ENCODE results near the gene BORCS6.

BORCS6 gene

GRCh38 chr17:8140065-8141029 lies 49.6 kb downstream of the BORCS6 start:
- H3K27me3 ChIP-seq (ENCODE audit: control insufficient read depth, insufficient read depth, low read length) = no peaks in the 10 kb centered on the region
- peaks cover 24% of the 10 kb centered on the region for H3K36me3 ChIP-seq (ENCODE audit: control insufficient read depth, insufficient read depth, low read length)
- no peak overlapping the region for H3K4me3 ChIP-seq (ENCODE audit: low read length)
- no peaks in the 10 kb centered on the region for H3K9me3 ChIP-seq (ENCODE audit: control insufficient read depth, low read length)
- H3K4me1 ChIP-seq (ENCODE audit: control insufficient read depth, insufficient read depth, low read length) = peaks cover 18% of the 10 kb centered on the region
- no peak overlapping the region for H3K9ac ChIP-seq (ENCODE audit: low read length)

GRCh38 chr17:8138672-8139371 lies 51.2 kb downstream of the BORCS6 start:
- Histone ChIP-seq H3K27me3 (ENCODE audit: control insufficient read depth, insufficient read depth, low read length) (no peaks in the 10 kb centered on the region), H3K9me3 (ENCODE audit: control insufficient read depth, low read length) (no peaks in the 10 kb centered on the region), H3K36me3 (ENCODE audit: control insufficient read depth, insufficient read depth, low read length) (peaks cover 20% of the 10 kb centered on the region), H3K4me3 (ENCODE audit: low read length) (no peak overlapping the region), H3K4me1 (ENCODE audit: control insufficient read depth, insufficient read depth, low read length) (peaks cover 18% of the 10 kb centered on the region), H3K9ac (ENCODE audit: low read length) (peak overlapping the region; percentile 72)

GRCh38 chr17:8138374-8138671 lies 51.7 kb downstream of the BORCS6 start:
- H3K9me3 ChIP-seq (ENCODE audit: control insufficient read depth, low read length) = no peaks in the 10 kb centered on the region
- H3K27me3 ChIP-seq (ENCODE audit: control insufficient read depth, insufficient read depth, low read length) = no peaks in the 10 kb centered on the region
- H3K4me3 ChIP-seq (ENCODE audit: low read length) = no peak overlapping the region
- H3K36me3 ChIP-seq (ENCODE audit: control insufficient read depth, insufficient read depth, low read length) = peaks cover 20% of the 10 kb centered on the region
- H3K9ac ChIP-seq (ENCODE audit: low read length) = peak overlapping the region; percentile 47
- peaks cover 18% of the 10 kb centered on the region for H3K4me1 ChIP-seq (ENCODE audit: control insufficient read depth, insufficient read depth, low read length)

Data from mucosa of stomach (tissue), 1 donor.